Suprapubic skin (tissue), 4 donors: Measurements from ENCODE around the gene PTPN14. TPM values are rescaled to one million over a fixed set of nuclear protein-coding genes. Genes with fewer than 3 reads are reported as not detected.

Experiments used
- DNase-seq, 2 donors: peaks; one replicate each; pipeline ENCODE4 v3.0.0-alpha.2; 2019; ENCODE audit warnings: low spot score in 2 of 2
- H3K27ac ChIP-seq: fragments of 200-600 bp; sonication (generic); one replicate; pipeline ENCODE4 v1.5.1; 2019
- H3K27me3 ChIP-seq: fragments of 200-600 bp; sonication (generic); one replicate; pipeline ENCODE4 v1.5.1; 2019
- H3K36me3 ChIP-seq: fragments of 200-600 bp; sonication (generic); one replicate; pipeline ENCODE4 v1.5.1; 2019
- H3K4me1 ChIP-seq: fragments of 200-600 bp; sonication (generic); one replicate; pipeline ENCODE4 v1.5.1; 2019
- H3K4me3 ChIP-seq: fragments of 200-600 bp; sonication (generic); one replicate; pipeline ENCODE4 v1.5.1; 2019; ENCODE audit warnings: mild to moderate bottlenecking
- H3K9me3 ChIP-seq: fragments of 200-600 bp; sonication (generic); one replicate; pipeline ENCODE4 v1.5.1; 2019
- CTCF ChIP-seq, 2 donors: fragments of 200-600 bp in 1 of 2; fragments of 450-650 bp in 1 of 2; sonication (generic) in 1 of 2; IDR thresholded peaks; one replicate each; pipeline ENCODE4 v1.5.1; 2016 to 2019; ENCODE audit warnings: antibody characterized with exemption in 2 of 2, mild to moderate bottlenecking in 1 of 2, moderate library complexity in 1 of 2
- EP300 ChIP-seq: sonication (generic); formaldehyde crosslinking; IDR thresholded peaks from one replicate; pipeline ENCODE4 v1.6.1; 2017; ENCODE audit warnings: antibody characterized with exemption
- POLR2A ChIP-seq, 2 donors: fragments of 450-650 bp; IDR thresholded peaks; one replicate each; pipeline ENCODE4 v1.6.1; 2017; ENCODE audit warnings: antibody characterized with exemption in 2 of 2, mild to moderate bottlenecking in 2 of 2, moderate library complexity in 2 of 2
- POLR2AphosphoS5 ChIP-seq, 3 donors: sonication (generic); formaldehyde crosslinking; IDR thresholded peaks; one replicate each; pipeline ENCODE4 v1.6.1; 2017; ENCODE audit warnings: antibody characterized with exemption in 3 of 3
- WGBS: methylation state at CpG from one replicate; pipeline ENCODE4 v1.1.5; 2018; 5-methylcytosine and 5-hydroxymethylcytosine counted together
- total RNA-seq, 4 donors: library from RNA; depleted of rRNA; stranded (reverse); fragments of >200 nt; gene quantifications; one replicate each; pipeline ENCODE4 v1.1.0, GENCODE V29; 2016

The PTPN14 gene
- total RNA-seq, 4 donors from 2014 or later: 67.9 to 159 (median 96.4) TPM

DNA sequence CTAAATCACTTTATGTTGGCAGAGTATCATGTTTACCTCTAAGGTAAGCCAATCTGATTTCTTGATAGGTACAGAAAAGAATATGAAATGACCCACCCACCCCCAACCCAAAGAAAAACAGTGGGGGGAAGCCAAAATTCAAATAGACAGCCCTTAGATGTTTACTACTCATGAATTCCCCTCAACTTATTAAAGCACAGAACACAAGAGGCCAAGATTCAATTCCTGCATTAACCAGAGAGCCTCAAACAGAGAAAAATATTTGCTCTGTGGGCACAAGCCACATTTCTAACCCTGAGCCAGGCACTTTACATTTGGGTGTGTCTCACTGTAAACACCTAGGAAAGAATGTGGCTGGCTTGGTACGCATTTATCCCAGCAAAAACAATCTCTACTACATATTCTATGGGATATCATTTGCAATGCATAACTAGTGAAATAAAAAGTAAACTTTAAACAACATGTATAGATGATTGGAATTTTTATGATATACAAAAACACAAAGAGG lies 84.3 kb downstream of the PTPN14 start:
- DNase-seq: no peak
- no peak overlapping the region for H3K4me3 ChIP-seq
- TF ChIP-seq EP300 (no peak), POLR2A (IDR thresholded peaks at IDR 0.05) (no peak), CTCF (IDR thresholded peaks at IDR 0.05) (no peak), POLR2AphosphoS5 (IDR thresholded peaks at IDR 0.05) (no peak)
- H3K27ac ChIP-seq: peak overlapping the region; percentile 73
- no peaks in the 10 kb centered on the region for H3K9me3 ChIP-seq
- H3K4me1 ChIP-seq: peaks cover 30% of the 10 kb centered on the region
- WGBS: 67% methylated on average over 1 of the region's 1 CpG
- H3K27me3 ChIP-seq: no peaks in the 10 kb centered on the region
- H3K36me3 ChIP-seq: no peaks in the 10 kb centered on the region

DNA sequence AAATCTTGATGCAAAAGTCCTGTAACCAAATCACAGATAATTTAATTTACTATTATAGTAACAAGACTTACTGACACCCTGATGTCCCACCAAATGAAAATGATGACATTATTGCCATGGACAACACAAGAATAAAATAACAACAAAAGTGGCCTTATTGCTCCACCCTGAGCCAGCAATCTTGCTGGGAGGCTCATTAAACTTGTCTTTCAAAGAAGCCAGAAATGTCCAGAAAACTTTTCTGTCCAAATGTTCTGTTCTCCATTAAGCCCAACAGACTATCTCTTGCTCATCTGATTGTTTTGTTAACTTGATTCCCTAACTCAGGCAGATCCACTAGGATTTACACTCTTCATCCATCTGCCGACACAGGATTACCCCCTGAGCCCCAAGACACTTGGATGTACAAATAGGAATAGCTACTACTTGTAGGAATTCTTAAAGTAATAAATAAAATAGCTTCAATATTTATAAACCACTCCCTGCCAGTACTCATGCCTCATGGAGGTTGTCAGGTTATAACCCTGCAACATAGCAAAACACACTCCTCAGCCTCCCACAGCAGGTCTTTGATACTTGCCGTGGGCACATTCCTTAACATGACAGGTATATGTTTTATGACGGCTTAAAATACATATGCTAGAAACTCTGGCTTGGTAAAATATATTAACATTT lies 84.9 kb downstream of the PTPN14 start:
- no peak for DNase-seq
- 28% methylated on average over 3 of the region's 3 CpGs for WGBS
- Histone ChIP-seq H3K27ac (peak overlapping the region; percentile 73), H3K27me3 (no peaks in the 10 kb centered on the region), H3K4me1 (peaks cover 30% of the 10 kb centered on the region), H3K9me3 (no peaks in the 10 kb centered on the region), H3K4me3 (no peak overlapping the region), H3K36me3 (no peaks in the 10 kb centered on the region)
- TF ChIP-seq POLR2A (IDR thresholded peaks at IDR 0.05): no peak
- TF ChIP-seq EP300: no peak
- TF ChIP-seq CTCF (IDR thresholded peaks at IDR 0.05): no peak
- no peak for TF ChIP-seq POLR2AphosphoS5 (IDR thresholded peaks at IDR 0.05)

DNA sequence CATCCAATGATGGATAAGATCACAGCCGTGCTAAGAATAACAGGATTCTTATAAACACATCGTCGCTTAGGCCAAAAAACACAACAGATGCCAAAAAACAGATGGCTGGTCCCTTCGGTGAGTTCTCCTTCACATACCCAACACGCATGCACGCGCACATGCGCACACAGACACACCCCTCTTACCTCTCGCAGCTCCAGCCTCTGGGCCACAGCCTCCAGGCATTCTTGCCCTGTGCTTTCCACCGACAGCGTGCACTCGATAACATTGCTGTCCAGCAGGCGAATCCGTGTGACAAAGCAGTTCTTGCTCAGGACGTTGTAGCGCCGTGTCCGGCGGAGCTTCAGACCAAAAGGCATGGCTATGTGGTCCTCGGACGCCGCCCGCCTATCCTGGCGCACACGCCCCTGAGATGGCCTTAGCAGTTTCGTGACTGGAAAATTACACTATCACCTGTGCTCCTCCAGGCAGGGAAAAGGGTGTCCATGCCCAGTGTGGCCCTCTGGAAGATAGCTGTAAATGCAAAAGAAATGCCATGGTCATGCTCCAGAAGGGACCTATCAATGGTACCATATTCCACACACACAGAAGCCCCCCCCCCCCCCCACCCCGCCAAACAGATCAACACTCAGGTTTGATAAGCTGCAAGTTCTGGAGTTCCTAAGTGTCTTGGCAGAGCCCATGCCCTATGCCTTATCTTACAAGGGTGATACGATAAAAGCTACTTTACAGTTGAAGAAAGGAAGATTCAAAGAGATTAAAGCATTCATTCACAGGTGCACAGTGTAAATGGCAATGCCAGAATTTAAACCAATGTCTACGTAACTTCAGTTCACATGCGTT lies 86.7 kb downstream of the PTPN14 start:
- WGBS: 80% methylated on average over 30 of the region's 30 CpGs
- Histone ChIP-seq H3K9me3 (no peaks in the 10 kb centered on the region), H3K4me3 (no peak overlapping the region), H3K36me3 (no peaks in the 10 kb centered on the region), H3K4me1 (peaks cover 28% of the 10 kb centered on the region), H3K27me3 (no peaks in the 10 kb centered on the region), H3K27ac (no peak overlapping the region)
- TF ChIP-seq CTCF (IDR thresholded peaks at IDR 0.05) (no peak), POLR2AphosphoS5 (IDR thresholded peaks at IDR 0.05) (no peak), POLR2A (IDR thresholded peaks at IDR 0.05) (no peak), EP300 (no peak)
- DNase-seq: no peak

DNA sequence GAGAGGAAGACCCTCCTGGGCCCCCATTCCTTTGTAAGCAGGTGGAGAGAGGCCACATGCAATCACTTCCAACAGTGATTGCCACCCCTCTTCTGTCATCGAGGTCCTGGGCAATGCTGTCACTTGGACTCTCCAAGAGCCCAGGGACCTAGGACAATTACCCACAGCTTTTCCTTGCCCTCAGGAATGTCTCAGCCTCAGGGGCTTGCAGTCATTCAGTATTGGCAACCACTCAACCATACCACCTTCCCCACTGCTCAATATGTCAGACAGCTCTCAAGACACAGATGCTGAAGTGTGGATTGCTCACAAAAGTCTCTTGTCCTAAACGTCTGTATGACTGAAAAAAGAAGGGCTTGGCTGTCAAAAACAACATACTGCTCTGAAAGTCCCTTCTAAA lies 87.8 kb downstream of the PTPN14 start:
- no peaks in the 10 kb centered on the region for H3K36me3 ChIP-seq
- DNase-seq: no peak
- TF ChIP-seq POLR2A (IDR thresholded peaks at IDR 0.05) (no peak), CTCF (IDR thresholded peaks at IDR 0.05) (no peak), EP300 (no peak), POLR2AphosphoS5 (IDR thresholded peaks at IDR 0.05) (no peak)
- H3K4me3 ChIP-seq: no peak overlapping the region
- no peaks in the 10 kb centered on the region for H3K27me3 ChIP-seq
- H3K4me1 ChIP-seq: peaks cover 28% of the 10 kb centered on the region
- no peak overlapping the region for H3K27ac ChIP-seq
- no peaks in the 10 kb centered on the region for H3K9me3 ChIP-seq
- WGBS: 35% methylated on average over 2 of the region's 2 CpGs

DNA sequence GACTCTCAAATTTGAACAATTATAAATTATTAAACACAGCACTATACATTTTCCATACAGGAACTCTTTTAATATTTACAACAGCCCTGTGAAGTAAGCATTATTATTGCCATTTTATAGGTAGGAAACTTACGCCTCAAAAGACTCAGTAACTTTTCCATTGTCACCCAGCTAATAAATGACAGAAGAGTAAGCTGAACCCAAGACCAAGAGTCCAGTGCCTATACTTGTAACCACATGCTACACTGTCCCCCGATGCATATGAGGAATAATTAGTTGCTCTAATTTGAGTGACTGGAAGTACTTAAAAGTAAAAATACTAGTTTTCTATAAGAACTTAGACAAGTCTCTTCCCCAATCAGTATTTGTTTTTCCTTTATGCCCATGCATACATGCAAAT lies 88.5 kb downstream of the PTPN14 start:
- H3K36me3 ChIP-seq: no peaks in the 10 kb centered on the region
- H3K4me1 ChIP-seq: peaks cover 28% of the 10 kb centered on the region
- TF ChIP-seq POLR2AphosphoS5 (IDR thresholded peaks at IDR 0.05): no peak
- no peak for TF ChIP-seq CTCF (IDR thresholded peaks at IDR 0.05)
- no peak for TF ChIP-seq EP300
- TF ChIP-seq POLR2A (IDR thresholded peaks at IDR 0.05): no peak
- 75% methylated on average over 2 of the region's 2 CpGs for WGBS
- DNase-seq: no peak
- H3K27me3 ChIP-seq: no peaks in the 10 kb centered on the region
- H3K9me3 ChIP-seq: no peaks in the 10 kb centered on the region
- H3K4me3 ChIP-seq: no peak overlapping the region
- H3K27ac ChIP-seq: no peak overlapping the region
